Pancreas (tissue), 10 donors: ENCODE results near the gene TUBGCP6. TPM values are rescaled to one million over a fixed set of nuclear protein-coding genes. Genes with fewer than 3 reads are reported as not detected.
"Not testable (repeated sequence)": the region's sequence is repeated elsewhere in the genome, so short reads cannot be mapped to it uniquely, and the experiment has no call there.

Source experiments
- ATAC-seq, 4 donors: fragments of 200-7000 bp; cut with Tn5 transposase; one replicate each; pipeline versions ENCODE4 v1.8.0 to v1.9.1; 2020; ENCODE audit warnings: mild to moderate bottlenecking in 4 of 4, moderate library complexity in 4 of 4
- DNase-seq, 6 donors: peaks; one replicate each; pipeline ENCODE4 v3.0.0-alpha.2; 2020
- FAIRE-seq: peaks from 2 replicates; lab custom pipeline; 2012; peaks lifted over from hg19 to GRCh38; lab: Jason Lieb, UNC
- H3K27ac ChIP-seq, 4 donors: fragments of 200-600 bp; sonication (generic); 1 replicate in 3 of 4; 2 replicates in 1 of 4; pipeline versions ENCODE4 v1.5.0 to v1.8.0; 2020
- H3K27me3 ChIP-seq, 4 donors: fragments of 200-600 bp; one replicate each; pipeline ENCODE4 v1.8.0; 2021
- H3K36me3 ChIP-seq, 3 donors: fragments of 200-600 bp; sonication (generic) in 1 of 3; one replicate each; pipeline versions ENCODE4 v1.5.0 to v1.8.0; 2020 to 2021
- H3K4me1 ChIP-seq, 3 donors: fragments of 200-600 bp; one replicate each; pipeline ENCODE4 v1.8.0; 2021
- H3K4me3 ChIP-seq, 4 donors: fragments of 200-600 bp; sonication (generic) in 2 of 4; one replicate each; pipeline versions ENCODE4 v1.5.0 to v1.8.0; 2020 to 2021
- H3K9me3 ChIP-seq, 4 donors: fragments of 200-600 bp; one replicate each; pipeline ENCODE4 v1.8.0; 2021
- CTCF ChIP-seq, 4 donors: fragments of 200-600 bp; sonication (generic) in 3 of 4; IDR thresholded peaks; one replicate each; pipeline versions ENCODE4 v1.5.0 to v1.8.0; 2021; ENCODE audit warnings: antibody characterized with exemption in 4 of 4
- WGBS, 2 donors: extraction: QIAGEN DNeasy Blood & Tissue Kit; methylation state at CpG; one replicate each; pipeline ENCODE4 v1.1.7; 2013; 5-methylcytosine and 5-hydroxymethylcytosine counted together
- intact Hi-C, 3 donors: fragments of 100-400 bp; cut with DNase I; formaldehyde crosslinking; loops; one replicate each; pipeline versions ENCODE4 v1.11.1 to v1.14.2; 2022
- polyA plus RNA-seq, 2 donors: library from polyadenylated mRNA; stranded (reverse); fragments of 200-250 nt; gene quantifications; one replicate each; pipeline ENCODE4 v1.2.3, GENCODE V29; 2013
- total RNA-seq, 6 donors: library from RNA; stranded (reverse); fragmentation: NEBNext Ultra II Directional in 4 of 6; extraction: Animal tissue kit (Norgen Biotek cat#: 25700) in 4 of 6; gene quantifications; one replicate each; pipeline versions ENCODE4 v1.2.1 to v1.2.4, GENCODE V29; 2021 to 2023
- donor health status: healthy with polysubstance abuse.
- donor health status: DM: no; HTN: no; CAD: no; lungs with moderate emphysema.
- donor health status: DM: no; HTN: no; CAD: no.
- donor health status: control.
- donor health status: control.
- donor health status: Bipolar disorder and iron deficiency.
- donor health status: DM: yes; HTN: yes; CAD: no.
- donor health status: DM: no; HTN: no; CAD: no.
- donor health status: DM: no; HTN: no; CAD: no.
- donor health status: DM: yes; HTN: yes; CAD: no.

TUBGCP6 gene
- total and polyA plus RNA-seq, 8 donors, result 19.2 to 139 (median 29.8) TPM

- H3K4me3 ChIP-seq, result no peak overlapping the region
- H3K36me3 ChIP-seq, result peaks cover 0 to 25% (median 24%) of the 10 kb centered on the region in 3 donors
- ATAC-seq, result peak in 3 of 4 donors; percentile 29 to 44 (median 40)
- FAIRE-seq, result no peak
- peak in 1 of 6 donors; percentile 63 for DNase-seq
- WGBS, 2 donors, result 15 to 20% methylated on average over 7 of the region's 7 CpGs
- intact Hi-C loops, result loop anchor here in 1 of 3 donors (10.0 kb wide), 1 partner anchor 50 kb away; the partner anchor contains the start of gene DENND6B
- no peaks in the 10 kb centered on the region for H3K27me3 ChIP-seq
- H3K9me3 ChIP-seq, result no peaks in the 10 kb centered on the region
- TF ChIP-seq CTCF (IDR thresholded peaks at IDR 0.05), result peak in 1 of 4 donors; percentile 5
- H3K27ac ChIP-seq, result no peak overlapping the region
- H3K4me1 ChIP-seq, result peaks cover 8 to 21% (median 18%) of the 10 kb centered on the region in 3 donors
These were observed 29.5 kb upstream of the TUBGCP6 start for GRCh38 chr22:50274311-50274710.

GRCh38 chr22:50273781-50274180 lies 29.0 kb upstream of the TUBGCP6 start:
- not testable (repeated sequence) for FAIRE-seq, ATAC-seq, DNase-seq, H3K4me3 ChIP-seq, H3K27ac ChIP-seq, H3K27me3 ChIP-seq, H3K9me3 ChIP-seq
- WGBS, 2 donors, result 75 to 76% methylated on average over 10 of the region's 10 CpGs
- Histone ChIP-seq H3K36me3 (peaks cover 0 to 22% (median 19%) of the 10 kb centered on the region in 3 donors), H3K4me1 (peaks cover 13 to 24% (median 23%) of the 10 kb centered on the region in 3 donors)
- intact Hi-C loops, result loop anchor here in 1 of 3 donors (10.0 kb wide), 1 partner anchor 51 kb away; the partner anchor contains the start of gene DENND6B

GRCh38 chr22:50273352-50273751 lies 28.5 kb upstream of the TUBGCP6 start:
- peaks cover 17 to 26% (median 25%) of the 10 kb centered on the region in 3 donors for H3K4me1 ChIP-seq
- H3K9me3 ChIP-seq, DNase-seq, H3K27ac ChIP-seq, H3K4me3 ChIP-seq, FAIRE-seq, H3K27me3 ChIP-seq, ATAC-seq: not testable (repeated sequence)
- intact Hi-C loops, result loop anchor here in 1 of 3 donors (10.0 kb wide), 1 partner anchor 51 kb away; the partner anchor contains the start of gene DENND6B
- WGBS, 2 donors, result 57 to 61% methylated on average over 11 of the region's 11 CpGs
- H3K36me3 ChIP-seq, result peaks cover 0 to 19% (median 15%) of the 10 kb centered on the region in 3 donors

- H3K9me3 ChIP-seq, result no peaks in the 10 kb centered on the region
- FAIRE-seq (no peak), DNase-seq (no peak), ATAC-seq (no peak)
- peaks cover 23 to 30% (median 27%) of the 10 kb centered on the region in 3 donors for H3K4me1 ChIP-seq
- intact Hi-C loops, result loop anchor here in 1 of 3 donors (10.0 kb wide), 1 partner anchor 53 kb away; the partner anchor contains the start of gene DENND6B
- H3K36me3 ChIP-seq, result peaks cover 0 to 12% (median 7%) of the 10 kb centered on the region in 3 donors
- peak overlapping the region in 1 of 4 donors; percentile 49 for H3K4me3 ChIP-seq
- no peaks in the 10 kb centered on the region for H3K27me3 ChIP-seq
- TF ChIP-seq CTCF (IDR thresholded peaks at IDR 0.05), result no peak
- WGBS, 2 donors, result 49 to 64% methylated on average over 22 to 26 of the region's 26 CpGs
- no peak overlapping the region for H3K27ac ChIP-seq
These were observed 27.4 kb upstream of the TUBGCP6 start for GRCh38 chr22:50272044-50272802.

GRCh38 chr22:50271519-50271970 lies 26.7 kb upstream of the TUBGCP6 start:
- Histone ChIP-seq H3K36me3 (peaks cover 0 to 9% (median 7%) of the 10 kb centered on the region in 3 donors), H3K9me3 (no peaks in the 10 kb centered on the region), H3K4me1 (peaks cover 26 to 30% (median 29%) of the 10 kb centered on the region in 3 donors), H3K27me3 (no peaks in the 10 kb centered on the region), H3K27ac (no peak overlapping the region), H3K4me3 (peak overlapping the region in 2 of 4 donors; percentile 40 to 49)
- TF ChIP-seq CTCF (IDR thresholded peaks at IDR 0.05), result no peak
- intact Hi-C loops, result loop anchor here in 1 of 3 donors (10.0 kb wide), 1 partner anchor 53 kb away; the partner anchor contains the start of gene DENND6B
- peak; percentile 12 to 46 (median 40) for ATAC-seq
- WGBS, 2 donors, result 3% methylated on average over 25 to 45 of the region's 45 CpGs
- peak in 2 of 6 donors; percentile 72 to 79 for DNase-seq
- no peak for FAIRE-seq
